GM12801 (cell line): ENCODE measurements around the gene WFDC5.

Experiments
- CTCF ChIP-seq: IDR thresholded peaks from one replicate; pipeline ENCODE4 v1.5.1; 2011; ENCODE audit warnings: control low read depth; ENCODE audit not compliant: insufficient read length; ENCODE audit errors: extremely low read depth

WFDC5 gene

GRCh38 chr20:45152405-45152804 lies 37.4 kb upstream of the WFDC5 start:
- TF ChIP-seq CTCF: no peak

- TF ChIP-seq CTCF: no peak
Observed at GRCh38 chr20:45149062-45149461, 34.1 kb upstream of the WFDC5 start.

GRCh38 chr20:45140836-45141235 lies 25.9 kb upstream of the WFDC5 start:
- no peak for TF ChIP-seq CTCF

- TF ChIP-seq CTCF: no peak
Observed at GRCh38 chr20:45138561-45139300, 23.8 kb upstream of the WFDC5 start.

- no peak for TF ChIP-seq CTCF
Observed at GRCh38 chr20:45136911-45137310, 21.9 kb upstream of the WFDC5 start.

- TF ChIP-seq CTCF: no peak
Observed at GRCh38 chr20:45128099-45128498, 13.1 kb upstream of the WFDC5 start.

GRCh38 chr20:45124365-45124764 lies 9.4 kb upstream of the WFDC5 start, which contains the start of gene WFDC12:
Gene WFDC12, minus strand, starts transcription at chr20:45124465. Its CDS starts 18 bp downstream, at chr20:45124447.
- no peak for TF ChIP-seq CTCF
